ENCODE results near the gene PTPN22.

The PTPN22 gene

DNA sequence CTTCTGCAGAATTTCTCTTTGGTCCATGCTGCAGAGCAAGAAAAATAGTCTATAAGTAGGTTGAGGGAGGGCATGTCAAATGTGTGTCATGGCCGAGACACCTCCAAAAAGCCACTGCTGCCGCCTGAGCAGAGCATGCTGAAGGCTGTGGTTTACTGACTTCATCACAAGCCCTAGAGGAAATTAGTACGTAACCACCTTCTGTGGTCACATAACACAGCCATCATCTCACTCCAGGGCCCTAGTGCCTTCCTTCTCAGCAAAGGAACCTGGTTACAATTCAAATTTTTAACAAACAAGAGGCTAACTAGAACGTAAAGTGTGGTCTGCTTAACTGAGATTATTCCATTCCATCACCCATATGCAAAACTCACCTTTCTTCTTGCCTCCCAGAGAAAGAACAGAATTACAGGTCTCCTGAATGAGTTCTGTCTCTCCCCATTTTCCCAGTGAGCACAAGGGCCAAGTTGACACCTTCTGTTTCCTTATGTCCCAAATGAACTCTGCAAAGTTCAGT is at the start of gene PTPN22:
Gene PTPN22, minus strand, starts transcription at position 116 of the 517 bp plus-strand sequence.
- no peak for DNase-seq (ENCODE audit: low spot score)

DNA sequence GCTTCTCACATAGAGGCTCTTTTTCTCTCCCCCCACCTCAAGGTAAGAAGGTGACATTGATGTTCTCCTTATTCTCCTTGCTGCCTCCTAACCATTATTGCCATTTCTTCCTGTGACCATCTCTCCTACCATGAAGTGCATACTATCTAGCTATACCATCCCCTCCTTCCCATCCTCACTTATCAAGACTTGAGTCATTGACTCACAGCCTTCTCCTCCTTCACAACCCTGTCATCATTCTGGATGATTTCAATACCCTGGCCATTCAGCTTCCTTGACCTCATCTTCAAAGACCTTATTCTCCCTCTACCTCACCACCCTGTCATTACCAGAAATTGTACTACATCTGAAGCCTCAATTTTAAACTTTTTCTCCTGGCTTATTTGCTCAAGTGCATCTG is 46.7 kb upstream of the PTPN22 start:
- DNase-seq (ENCODE audit: low spot score) = no peak

DNA sequence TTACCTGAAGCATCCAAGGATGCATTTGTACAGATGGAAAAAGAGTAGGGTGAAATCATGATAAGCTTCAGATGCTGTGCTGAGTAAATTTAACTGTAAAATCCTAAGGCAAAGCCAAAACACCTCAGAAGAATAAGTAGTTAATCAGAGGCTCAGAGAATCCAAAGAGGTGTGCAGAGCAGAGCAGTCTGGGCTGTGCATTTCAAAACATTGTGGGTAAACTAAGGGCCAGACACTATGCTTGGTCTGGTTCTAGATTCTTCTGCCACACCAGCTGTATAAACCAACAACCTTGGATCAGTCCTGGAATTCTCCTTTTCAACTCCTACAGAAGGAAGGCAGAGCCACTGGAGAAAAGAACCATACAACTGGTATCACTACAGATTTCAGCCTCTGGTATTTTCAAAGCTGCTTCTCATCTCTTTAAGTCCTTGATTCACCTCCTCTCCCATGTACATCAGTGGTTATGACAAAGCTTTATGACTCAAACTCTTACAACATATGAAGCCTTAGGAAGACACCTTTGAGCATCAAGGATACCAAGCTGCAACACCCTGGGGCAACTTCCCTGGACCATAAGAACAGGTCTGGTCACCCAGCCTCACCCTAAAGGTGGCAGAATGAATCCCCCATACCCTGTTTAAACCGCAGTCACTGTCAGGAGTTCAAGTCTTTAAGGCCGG is 46.0 kb upstream of the PTPN22 start:
- DNase-seq (ENCODE audit: low spot score) = no peak

DNA sequence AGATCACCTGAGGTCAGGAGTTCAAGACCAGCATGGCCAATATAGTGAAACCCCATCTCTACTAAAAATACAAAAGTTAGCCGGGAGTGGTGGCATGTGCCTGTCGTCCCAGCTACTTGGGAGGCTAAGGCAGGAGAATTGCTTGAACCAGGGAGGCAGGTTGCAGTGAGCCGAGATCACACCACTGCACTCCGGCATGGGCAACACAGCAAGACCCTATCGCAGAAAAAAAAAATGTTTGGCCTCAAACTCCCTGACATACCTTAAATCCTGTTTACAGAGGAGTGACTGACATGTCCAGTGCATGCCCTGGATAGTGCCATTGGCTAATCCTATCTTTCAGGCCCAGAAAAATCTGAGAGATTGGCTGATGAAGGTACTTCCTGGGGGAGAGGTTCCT is 45.5 kb upstream of the PTPN22 start:
- no peak for DNase-seq (ENCODE audit: low spot score)

DNA sequence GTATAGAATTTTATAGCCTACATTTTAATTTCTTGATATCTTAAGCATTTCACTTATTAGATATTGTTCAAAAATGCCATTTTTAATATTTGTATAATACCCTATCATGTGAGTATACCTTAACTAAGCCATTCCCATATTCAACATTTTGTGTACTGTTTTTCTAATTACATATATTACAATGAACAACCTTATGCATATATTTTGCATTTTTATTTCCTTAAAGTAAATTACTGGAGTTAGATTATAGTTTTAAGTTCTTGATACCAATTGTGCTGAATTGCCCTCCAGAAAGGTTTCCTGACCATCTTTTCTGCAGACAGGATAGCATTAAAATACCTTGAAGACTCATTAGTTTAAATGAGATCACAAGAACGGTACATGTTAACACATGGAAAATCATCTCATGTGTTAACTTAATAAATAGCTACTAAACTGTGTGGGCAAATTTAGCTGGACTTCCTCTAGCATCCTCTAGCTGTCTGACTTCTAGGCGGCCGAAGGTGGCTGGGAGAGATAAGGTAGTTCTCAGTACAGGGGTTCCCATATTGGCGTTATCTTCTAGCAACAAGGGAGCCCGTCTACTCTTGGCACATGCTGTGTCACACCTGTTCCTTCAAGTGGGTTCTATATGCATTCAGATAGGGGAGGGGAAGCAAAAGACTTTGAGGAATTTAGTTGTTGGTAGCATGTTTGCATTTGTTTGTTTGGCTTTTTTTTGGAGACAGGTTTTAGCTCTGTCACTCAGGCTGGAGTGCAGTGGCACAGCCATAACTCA is 42.6 kb upstream of the PTPN22 start:
- DNase-seq (ENCODE audit: low spot score) = no peak

DNA sequence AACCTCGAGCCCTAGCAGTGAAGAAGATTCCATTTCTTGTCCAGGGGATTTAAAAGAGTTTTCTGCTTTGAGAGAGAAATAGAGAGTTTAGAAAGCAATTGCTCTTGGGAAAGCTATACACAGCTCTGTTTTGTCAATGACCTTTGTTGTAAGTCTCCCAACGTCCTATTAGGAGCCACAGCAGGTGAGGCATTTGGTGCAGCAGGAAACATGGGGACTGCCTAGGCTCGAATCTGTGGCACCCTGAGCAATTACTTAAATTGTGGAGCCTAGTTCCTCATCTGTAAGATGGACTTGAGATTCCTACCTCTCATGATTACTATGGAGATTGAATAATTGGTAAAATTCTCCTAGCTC is 41.8 kb upstream of the PTPN22 start:
- no peak for DNase-seq (ENCODE audit: low spot score)

DNA sequence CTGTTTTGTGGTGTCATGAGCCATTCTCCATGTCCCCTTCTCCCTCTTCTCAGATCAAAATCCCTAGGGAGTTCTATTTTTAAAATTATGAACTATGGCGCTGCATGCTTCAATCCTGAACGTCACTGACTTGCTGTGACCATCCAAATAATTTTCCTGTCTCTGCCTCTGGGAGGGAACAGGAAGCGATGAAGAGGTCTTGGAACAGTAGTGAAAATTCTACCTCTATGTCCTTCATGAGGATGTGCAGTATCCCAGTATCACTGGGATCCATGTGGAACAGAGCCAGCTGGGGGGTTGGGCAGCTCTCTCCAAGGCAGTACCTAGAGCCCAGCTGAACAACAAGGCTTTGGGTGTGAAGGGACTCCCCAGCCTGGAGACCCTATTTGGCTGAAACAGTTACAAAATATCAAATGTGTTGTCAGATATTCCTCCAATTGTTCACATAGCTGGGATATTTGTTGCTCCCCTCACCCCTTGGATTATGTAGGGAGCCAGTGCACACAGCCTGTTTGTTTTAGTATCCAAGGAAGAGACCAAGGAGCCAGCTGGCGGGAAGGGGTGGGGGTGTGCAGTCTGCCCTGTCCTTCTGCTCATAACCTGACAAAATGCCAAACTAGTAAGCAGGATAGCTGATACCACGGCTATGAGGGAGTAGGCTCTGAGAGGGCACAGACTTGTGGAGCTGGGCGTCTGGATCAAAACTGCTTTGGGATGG is 41.2 kb upstream of the PTPN22 start:
- no peak for DNase-seq (ENCODE audit: low spot score)

DNA sequence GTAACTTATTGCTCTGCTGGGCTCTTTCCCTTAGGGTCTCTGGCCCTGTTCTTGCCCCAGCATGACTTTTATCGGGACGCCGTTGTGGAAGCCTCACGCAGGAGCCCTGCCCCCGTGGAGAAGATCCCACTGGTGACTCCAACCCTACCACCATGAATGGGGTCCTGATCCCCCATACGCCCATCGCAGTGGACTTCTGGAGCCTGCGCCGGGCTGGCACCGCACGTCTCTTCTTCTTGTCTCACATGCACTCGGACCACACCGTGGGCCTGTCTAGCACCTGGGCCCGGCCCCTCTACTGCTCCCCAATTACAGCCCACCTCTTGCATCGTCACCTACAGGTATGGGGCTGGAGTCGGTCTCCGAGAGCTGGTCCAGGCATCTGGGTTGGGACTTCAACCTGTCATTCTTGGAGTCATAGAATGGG is 33.9 kb upstream of the PTPN22 start:
- peak; percentile 22 for DNase-seq (ENCODE audit: low spot score)

DNA sequence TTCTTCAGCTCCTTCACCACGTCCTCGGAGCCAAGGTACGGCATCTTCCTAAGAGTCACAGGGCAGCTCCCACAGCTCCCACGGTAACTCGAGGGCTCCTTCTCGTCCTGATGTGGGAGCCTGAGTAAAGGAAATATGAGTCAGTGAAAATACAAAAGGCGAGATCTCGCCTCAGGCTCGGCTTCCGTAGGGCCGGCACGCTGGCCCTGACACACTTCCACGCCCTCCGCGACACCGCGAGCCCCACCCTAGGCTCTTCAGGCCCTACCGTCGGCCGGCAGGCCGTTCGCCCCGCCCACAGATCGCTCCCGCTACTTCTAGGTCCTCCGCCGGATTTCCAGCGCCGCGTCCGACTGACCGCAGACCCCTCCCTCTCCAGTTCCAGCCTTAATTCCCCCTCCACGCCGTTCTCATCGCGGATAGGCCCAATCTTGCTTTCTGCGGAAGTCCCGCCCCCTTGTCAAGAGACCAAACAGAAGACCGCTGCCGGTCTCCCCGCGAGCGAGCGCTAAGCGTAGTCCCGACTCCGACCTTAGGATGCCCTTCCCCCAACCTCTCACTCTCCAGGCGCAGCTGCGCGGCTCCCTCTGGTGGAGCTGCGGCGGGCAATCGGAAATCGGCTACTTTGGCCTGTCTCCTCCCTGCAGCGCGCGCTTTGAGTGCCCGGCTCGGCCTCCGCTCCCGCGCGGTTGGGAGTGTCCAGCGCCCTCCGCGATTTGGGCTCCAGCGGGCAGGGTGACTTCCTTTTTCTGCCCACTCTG is 33.3 kb upstream of the PTPN22 start, which contains the start of the genes AP4B1 and DCLRE1B:
Gene AP4B1, minus strand, starts transcription at position 126 of the 761 bp plus-strand sequence. Its CDS starts 82 bp downstream, at position 44.
Gene DCLRE1B, plus strand, starts transcription at position 653 of the 761 bp plus-strand sequence. CDS start 261 bp downstream, outside the sequence.
- peak; percentile 88 for DNase-seq (ENCODE audit: low spot score)

DNA sequence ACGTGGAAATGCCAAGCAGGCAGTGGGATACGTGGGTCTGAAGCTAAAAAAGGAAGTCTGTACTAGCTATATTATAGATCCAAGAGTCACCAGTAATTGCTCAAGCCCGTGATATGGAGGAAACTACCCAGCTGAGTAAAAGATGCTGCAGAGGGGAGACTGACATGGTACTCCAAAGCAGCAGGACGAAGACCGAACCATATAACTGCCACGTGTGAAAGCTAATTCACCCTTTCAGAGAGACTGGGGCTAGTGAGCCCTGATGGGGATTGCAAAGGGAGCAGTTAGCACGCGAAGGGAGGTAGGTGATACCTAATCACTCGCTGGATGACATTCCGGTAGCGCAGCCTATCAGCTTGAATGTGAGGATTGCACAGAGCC is 32.8 kb upstream of the PTPN22 start:
- DNase-seq (ENCODE audit: low spot score) = peak; percentile 36

DNA sequence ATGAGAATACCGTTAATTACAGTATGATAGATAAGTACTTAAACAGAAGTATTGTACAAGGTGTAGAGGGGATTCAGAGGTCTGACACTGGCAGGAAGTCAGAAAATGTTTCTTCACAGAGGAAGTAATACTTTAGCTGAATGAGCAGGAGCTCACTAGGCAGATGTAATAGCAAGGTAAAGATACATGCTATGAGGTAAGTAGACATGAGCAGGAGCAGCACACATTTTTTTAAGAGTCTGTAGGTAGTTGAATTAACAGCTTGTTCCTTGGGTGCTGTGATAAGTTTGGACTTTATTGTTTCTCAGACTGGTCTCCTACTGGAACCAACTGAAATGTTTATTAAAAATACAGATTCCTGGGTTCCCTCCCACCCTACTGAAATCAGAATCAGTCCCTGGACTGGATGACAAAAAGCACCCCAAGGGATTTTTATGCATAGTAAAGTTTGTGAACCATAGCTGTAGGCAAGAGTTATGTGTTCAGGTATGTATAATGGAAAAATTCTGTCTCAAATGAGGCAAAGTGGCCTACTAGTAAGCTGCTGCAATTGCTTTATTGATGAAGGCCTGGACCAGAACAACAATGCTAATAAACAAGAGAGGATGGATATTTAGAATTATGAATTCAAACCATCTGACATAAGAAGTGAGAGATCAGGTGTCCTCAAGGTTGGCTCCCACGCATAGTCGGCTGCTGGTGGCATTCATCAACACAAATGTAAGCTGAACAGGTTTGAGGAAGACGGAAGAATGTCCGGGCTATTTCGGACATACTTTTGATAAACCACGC is 32.2 kb upstream of the PTPN22 start:
- no peak for DNase-seq (ENCODE audit: low spot score)

DNA sequence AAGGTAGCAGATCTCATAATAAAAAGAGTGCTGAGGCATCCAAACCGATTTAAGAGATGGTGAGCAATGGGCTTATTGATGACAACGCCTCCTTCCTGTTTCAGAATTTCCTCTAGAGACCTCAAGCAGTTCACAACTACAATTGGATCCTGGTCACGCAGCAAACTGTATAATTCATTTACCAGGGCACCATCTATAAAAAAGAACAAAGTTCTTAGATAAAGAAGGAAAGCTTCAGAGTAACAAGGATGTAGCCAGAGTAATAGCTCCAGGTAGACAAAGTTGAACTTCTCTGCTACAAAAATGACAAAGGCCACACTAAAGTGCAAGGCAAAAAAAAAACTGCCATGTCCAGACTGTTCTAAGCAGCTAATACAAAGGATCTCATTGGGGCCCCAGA is 29.7 kb upstream of the PTPN22 start:
- no peak for DNase-seq (ENCODE audit: low spot score)

DNA sequence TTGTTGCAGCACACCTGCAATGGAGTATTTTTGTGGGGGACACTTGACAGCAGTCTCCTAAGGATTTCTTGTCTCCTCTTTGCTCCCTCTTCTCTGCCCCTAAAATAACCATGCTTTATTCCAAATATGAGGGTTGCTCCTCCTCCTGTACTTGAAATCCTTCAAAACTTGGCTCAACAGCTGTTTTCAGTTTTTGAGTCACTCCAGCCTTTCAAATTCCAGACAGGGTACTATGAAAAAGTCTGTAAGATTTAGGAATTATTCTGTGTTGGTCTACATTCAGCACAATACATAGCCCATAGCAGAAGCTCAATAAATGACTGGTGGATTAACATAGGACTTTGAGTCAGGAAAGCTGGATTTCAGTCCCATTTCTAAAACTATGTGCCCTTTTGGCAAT is 27.6 kb upstream of the PTPN22 start:
- no peak for DNase-seq (ENCODE audit: low spot score)

DNA sequence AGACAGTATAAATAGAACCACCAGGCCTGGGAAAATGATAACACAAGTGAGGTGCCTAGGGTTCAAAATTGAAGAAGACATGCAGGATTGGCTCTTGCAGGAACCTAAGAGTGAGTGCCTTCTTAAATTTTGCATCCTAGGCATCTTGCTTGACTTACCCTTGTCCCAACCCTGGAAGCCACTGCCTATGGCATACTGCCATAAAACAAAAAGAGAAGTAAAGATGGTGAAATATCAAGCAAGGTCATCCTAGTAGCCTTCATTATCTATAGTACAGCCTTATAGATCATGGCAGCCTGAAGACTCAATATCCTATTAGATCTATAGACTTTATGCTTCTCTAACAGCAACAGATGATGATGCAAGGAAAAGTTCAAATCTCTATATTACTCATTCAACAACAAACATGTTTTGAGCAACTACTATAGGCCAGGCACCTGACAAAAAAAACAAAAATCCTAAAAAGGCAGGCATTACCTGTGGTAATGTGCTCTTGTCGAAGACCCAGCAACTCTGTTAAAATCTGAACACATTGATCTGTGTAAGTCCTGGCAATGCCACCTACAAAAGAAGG is 26.8 kb upstream of the PTPN22 start:
- DNase-seq (ENCODE audit: low spot score) = no peak

DNA sequence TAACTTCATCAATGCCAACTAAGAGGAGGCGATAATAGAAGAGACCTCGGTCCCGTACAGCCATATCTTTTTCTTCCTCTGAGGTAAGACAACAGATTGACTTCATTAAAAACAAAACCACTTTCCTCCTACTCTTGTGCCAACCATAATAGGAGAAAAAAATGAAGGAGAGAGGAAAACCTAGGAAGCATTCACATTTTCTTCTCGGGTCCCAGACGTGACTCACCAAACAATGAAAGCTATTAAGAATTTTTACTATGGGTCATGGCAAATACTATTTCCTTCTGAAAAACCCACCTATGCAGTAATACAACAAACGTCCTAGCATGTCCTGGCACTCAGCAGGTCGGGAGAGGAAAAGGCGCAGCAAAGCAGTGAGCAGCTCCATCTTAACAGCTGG is 24.4 kb upstream of the PTPN22 start:
- no peak for DNase-seq (ENCODE audit: low spot score)

DNA sequence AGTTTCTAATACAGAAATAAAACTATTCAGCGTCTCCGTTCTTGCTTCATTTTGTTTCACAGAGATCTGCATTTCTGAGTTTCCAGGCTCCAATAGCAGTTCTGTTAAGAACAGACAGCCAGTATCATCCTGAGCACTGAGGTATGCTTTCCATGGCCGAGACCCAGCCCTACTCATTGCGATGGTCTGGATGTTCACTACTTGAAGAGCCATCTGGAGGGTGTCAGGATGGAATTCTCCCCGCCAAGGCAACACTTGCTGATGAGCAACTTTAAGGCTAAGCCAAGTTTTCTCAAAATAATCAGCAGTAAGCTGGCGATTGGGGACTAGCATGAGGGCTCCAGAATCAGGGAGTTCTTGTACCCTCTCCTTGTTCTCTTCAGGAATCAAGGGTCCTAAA is 23.6 kb upstream of the PTPN22 start:
- no peak for DNase-seq (ENCODE audit: low spot score)

DNA sequence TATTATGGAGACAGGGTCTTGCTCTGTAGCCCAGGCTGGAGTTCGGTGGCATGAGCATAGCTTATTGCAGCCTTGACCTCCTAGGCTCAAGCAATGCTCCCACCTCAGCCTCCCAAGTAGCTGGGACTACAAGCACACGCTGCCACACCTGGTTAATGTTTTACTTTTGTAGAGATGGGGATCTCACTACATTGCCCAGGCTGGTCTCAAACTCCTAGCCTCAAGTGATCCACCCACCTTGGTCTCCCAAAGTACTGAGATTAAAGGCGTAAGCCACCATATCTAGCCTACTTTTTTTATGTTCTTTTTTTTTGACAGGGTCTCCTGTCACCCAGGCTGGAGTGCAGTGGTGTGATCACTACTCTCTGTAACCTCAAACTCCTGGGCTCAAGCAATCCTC is 21.8 kb upstream of the PTPN22 start:
- no peak for DNase-seq (ENCODE audit: low spot score)

DNA sequence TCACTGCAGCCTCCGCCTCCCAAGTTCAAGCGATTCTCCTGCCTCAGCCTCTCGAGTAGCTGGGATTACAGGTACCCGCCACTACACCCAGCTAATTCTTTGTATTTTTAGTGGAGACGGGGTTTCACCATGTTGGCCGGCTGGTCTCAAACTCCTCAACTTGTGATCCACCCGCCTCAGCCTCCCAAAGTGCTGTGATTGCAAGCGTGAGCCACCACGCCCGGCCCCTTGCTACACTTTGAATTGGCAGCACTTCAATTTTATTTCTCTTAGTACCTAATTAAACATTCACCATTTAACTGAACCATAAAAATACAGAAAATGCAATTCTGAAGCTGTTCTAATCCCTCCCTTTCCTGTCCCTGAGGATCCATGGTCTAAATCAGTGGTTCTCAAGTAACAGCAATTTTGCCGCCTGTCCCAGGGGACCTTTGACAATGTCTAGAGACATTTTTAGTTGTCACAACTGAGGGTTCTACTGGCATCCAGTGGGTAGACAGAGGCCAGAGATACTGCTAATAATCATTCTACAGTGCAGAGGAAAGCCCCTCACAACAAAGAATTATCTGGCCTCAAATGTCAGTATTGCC is 20.2 kb upstream of the PTPN22 start:
- no peak for DNase-seq (ENCODE audit: low spot score)

DNA sequence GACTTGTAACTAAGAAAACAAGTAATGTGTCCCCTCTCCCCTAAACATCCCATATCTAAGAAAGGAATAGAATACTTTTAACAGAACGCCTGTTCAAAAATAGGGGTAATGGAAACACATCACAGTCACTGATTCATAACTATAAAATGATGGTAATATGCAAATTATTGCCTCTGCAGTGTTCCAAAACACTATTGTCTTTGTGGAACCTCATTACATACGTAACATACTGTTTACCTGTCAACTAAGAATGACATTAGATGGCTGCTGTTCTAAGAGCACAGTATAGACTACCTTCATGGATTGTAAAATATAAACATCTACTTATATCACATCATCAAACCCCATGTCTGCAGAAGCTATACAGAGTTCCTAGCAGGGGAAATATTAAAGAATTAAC is 19.3 kb upstream of the PTPN22 start:
- DNase-seq (ENCODE audit: low spot score) = no peak
